MV-4-11 (cell line): ENCODE data around the gene SAXO2.
"Not testable (repeated sequence)": the region's sequence is repeated elsewhere in the genome, so short reads cannot be mapped to it uniquely, and the experiment has no call there.

Experiments used
- DNase-seq: peaks from one replicate; lab custom pipeline; 2025; lab: John Stamatoyannopoulos, UW

The SAXO2 gene, protein sequence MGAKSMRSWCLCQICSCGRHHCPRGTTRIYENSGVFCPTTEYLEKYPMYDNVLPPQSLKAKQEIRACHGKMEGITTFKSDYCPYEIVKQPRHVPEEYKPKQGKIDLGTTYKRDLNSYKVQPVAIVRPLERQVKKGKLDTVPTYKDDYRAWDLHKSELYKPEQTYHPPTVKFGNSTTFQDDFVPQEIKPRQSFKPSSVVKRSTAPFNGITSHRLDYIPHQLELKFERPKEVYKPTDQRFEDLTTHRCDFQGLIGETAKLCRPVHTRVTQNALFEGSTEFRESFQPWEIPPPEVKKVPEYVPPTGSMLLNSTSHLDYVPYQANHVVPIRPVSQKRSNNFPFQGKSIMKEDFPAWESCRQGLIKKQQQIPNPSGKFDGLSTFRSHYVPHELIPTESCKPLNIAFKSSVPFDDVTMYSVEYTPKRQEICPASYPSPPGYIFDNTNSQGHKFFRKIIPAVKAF

DNA sequence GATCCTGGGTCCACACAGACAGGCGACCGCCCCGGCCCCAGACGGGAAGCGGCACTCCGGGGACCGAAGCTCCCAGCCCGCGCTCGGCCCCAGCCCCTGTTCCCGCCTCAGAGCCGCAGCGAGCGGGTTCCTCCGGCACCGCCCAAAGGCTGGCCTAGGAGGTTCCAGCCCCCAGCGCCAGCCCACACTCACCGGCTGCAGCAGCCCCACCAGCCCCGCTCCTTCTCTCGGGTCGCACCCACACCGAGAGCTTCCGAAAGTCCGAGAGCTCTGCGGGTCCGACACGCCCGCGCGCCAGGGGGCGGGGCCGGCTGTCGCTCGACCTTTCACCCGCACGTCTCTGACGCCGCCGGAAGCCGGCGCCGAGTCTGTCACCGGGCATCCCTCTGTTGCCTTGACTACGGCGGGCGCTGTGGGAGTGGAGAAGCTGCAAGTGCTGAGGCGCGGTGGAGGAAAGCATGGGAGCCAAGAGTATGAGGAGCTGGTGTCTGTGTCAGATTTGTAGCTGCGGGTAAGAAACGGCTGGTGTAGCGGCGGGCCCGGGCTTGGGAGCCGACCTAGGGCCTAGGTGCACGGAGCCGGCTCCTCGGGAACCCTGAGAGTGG lies at the start of gene SAXO2, which contains the start of gene EFL1:
Gene SAXO2, plus strand, starts transcription at position 397 of the 605 bp plus-strand sequence. Its CDS starts 62 bp downstream, at position 459.
Gene EFL1, minus strand, starts transcription at position 313 of the 605 bp plus-strand sequence. CDS start 956 bp downstream, outside the sequence.
- peak; percentile 86 for DNase-seq

DNA sequence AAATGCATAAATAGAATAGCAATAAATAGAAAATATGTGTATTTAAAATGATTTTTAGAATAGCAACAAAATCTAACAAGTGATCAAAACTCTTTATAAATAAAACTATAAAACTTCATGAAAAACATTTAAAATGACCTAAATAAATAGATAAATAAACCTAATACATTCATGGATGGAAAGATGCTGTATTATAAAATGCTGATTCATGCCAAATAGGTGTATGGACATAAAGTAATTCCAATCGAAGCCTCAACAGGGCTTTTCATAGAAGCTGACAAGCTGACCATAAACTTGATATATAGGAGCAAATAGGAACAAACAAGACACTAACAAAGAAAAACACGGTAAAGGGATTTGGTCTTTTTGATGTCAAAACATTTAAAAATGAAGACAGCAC lies 46.5 kb upstream of the SAXO2 start:
- DNase-seq, result not testable (repeated sequence)

DNA sequence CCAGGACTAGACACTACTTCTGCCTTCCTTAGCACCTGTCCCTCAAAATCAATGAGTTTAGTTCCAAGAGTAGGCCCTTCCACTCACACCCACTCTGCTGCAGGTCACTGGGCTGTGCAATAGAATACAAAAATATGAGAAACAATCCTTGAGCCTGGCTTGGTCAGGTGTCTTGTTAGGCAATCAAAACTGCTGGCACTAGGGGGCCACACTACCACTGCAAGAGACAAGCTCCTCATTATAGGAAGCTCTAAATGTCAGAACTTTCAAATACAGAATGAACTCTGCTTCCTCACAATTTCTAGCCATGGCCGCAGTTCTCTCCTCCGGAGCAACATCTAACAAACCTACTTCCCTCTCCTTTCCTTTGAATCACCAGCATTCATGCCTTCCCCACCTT lies 41.1 kb upstream of the SAXO2 start:
- peak; percentile 36 for DNase-seq

DNA sequence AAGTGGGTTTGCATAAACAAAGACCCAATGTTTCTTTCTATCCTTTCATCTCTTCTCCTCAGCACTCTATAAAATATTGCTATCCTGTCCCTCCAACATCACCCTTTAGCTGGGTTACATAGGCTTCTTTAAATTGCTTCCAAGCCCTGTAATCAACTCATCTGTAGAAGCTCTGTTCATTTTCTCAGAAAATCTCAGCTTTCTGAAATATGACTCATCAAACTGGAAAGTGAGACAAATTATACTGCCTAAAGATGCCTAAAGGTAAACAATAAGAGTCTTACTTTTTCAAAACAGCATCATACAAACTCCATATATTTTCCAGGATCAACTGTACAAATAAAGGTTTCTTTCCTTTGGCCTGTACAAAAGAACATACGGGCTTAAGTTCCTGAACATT lies 33.9 kb upstream of the SAXO2 start:
- no peak for DNase-seq

DNA sequence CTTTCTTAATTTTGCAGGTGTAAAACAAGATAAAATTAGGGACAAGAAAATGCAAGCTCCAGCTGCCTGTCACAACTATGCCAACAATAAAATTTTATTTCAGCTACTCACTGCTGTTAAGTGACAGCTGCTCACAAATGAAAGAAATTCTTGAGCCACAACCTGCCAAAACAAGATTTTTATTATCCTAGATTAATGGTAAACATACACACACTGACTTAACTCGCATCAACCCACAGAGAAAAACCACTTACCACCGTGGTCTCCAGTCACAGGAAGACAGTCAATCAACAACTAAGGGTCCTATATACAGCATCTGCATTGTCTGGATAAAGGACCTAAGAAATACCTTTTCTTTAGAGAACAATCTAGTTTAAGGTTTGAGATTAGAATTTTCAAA lies 31.4 kb upstream of the SAXO2 start:
- DNase-seq, result no peak

DNA sequence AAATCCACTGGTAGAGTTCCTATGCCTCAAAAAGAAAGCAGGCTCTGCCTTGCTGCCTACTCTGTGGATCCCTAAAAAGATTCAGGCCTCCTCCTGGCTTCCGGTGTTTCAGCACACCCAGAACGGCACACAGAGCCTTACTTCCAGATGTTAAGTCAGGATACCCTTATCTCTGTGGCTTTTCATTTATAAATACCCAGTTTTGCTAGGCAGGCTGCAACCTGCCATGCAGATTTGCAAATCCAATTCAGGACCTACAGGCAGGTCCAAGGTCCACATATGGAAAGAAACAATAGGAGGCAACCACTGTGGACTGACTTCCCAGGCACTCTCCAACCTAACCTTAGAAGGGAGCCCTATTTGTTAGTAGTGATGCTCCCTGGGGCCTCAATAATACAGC lies 30.8 kb upstream of the SAXO2 start:
- DNase-seq, result no peak

DNA sequence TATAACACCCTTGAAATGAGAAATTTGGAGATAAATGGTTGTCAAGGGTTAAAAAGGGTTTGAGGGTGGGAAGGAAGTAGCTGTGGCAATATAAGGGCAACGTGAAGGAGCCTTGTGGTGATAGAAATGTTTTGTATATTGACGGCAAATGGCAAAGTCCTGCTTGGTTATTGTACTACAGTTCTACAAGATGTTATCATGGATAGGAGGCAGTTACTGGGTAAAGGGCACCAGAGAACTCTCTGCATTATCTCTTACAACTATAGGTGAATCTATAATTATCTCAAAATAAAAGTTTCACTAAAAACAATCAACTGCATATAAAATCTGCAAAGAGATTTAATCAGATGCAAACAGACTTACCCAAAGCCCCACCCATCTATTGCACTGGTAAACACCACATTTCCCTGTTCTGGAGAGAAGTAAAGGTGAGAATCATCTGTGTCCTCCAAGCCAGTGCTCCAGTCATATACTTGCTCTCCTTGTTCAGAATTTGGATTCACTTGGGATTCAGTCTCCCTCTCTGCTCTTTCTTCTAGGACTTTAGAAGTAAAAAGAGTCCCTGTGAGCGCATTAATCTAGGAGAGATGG lies 24.6 kb upstream of the SAXO2 start:
- not testable (repeated sequence) for DNase-seq

DNA sequence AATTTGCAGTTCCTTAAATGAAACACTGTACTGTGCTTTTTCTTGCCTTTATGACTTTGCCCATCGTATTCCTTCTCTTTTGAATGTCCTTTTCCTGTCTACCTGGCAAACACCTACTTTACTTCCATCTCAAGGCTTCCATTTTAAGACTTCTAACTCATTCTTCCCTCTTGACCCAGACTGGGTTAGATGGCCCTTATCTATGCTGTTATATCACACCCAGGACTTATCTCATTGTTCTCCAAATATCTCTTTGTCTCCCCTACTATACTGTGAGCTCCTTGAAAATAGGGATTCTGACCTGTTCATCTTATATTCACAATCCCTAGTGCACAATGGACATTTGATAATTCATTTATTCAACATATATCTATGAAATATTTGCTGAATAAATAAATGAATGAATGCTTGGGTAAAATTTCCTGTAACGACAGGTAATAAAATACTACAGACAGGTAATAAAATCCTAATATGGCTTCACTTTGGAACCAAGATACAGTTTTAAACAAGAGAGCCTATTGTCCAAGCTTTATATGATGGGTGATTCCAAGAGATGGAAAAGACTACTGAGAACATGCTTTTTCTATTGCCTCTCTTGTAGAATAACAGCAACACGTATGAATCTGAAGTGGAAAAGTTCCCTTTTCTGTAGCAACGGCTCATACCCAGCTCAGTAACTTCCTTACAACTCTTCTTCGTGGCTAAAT lies 22.8 kb upstream of the SAXO2 start:
- DNase-seq, result no peak

DNA sequence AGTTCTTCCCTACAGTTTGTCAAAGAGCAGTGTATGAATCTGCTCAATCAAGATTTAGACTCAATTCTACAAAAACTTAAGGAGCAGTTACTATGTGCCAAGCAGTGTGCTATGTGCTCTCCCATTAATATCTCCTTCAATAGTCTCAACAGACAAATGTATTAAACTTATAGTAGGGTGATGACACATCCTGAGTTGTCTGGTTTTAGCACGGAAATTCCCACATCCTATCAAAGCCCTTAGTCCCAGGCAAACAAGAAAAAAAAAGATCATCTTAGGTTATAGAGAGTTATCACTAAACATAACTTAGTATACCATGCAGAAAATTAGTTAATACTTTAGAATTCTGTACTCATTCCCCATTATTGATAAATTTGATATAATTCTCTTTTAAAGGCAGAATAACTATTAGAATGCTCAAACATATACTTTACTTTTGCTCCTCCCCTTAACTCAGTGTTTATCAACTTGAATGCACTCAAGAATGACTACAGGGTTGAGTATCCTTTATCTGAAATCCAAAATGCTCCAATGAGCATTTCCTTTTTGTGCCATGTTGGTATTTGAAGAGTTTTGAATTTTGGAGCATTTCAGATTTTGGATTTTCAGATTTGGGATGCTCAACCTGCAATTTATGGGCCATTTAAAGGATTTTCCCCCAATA lies 20.6 kb upstream of the SAXO2 start:
- DNase-seq, result not testable (repeated sequence)

DNA sequence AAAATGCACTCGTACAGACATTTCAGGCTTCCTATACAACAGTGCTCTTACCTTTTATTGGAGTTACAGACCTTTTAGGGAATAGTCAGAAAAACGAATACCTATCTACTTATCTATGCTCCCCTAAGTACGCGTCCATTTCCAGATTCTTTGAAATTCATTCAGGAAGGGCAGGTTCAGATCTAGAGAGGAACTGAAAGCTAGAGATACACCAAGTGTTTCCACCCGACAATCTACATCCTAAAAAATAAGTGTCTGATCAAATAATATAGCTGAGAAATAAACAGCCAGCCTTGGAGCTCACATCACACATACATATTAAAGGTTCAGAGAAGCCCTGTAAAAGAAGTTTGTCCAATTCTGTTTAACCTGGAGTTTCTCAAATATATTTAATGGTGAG lies 19.0 kb upstream of the SAXO2 start:
- DNase-seq, result peak; percentile 42

DNA sequence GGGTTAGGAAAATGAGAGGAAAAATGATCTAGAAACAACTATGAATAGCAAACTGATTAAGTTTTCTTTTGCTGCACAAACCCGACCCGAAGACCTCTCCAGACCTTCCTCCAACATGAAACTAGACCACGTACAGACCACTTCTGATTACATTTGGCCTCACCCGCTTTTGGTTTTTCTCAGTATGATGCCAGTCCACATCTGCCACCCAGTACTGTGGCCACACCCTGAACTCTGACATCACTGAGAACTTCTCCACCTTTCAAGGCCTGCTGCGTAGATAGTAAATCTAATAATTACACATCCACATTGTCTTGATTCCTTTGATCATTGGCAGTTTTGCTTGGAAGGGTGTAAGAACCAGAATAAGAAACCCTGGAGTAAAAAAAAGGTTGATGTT lies 16.7 kb upstream of the SAXO2 start:
- DNase-seq, result not testable (repeated sequence)

DNA sequence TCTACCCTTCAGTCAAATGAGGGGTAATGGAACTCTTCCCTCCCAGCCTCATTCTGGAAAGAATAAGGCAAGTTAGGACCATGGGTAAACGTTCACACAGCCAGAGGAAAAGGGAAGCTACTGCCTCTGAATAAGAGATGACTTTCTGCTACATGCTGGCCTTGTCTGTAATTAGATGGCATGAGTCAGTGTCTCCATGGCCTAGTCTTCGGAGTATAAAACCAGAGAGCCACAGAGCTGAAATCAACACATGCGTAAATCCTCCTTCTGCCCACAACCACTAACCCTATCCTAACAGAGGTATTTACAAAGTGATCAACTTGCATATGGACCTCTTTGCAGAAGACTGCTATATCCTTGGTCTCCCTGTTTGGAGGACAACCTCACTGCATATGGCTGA lies 14.4 kb upstream of the SAXO2 start:
- peak; percentile 84 for DNase-seq

DNA sequence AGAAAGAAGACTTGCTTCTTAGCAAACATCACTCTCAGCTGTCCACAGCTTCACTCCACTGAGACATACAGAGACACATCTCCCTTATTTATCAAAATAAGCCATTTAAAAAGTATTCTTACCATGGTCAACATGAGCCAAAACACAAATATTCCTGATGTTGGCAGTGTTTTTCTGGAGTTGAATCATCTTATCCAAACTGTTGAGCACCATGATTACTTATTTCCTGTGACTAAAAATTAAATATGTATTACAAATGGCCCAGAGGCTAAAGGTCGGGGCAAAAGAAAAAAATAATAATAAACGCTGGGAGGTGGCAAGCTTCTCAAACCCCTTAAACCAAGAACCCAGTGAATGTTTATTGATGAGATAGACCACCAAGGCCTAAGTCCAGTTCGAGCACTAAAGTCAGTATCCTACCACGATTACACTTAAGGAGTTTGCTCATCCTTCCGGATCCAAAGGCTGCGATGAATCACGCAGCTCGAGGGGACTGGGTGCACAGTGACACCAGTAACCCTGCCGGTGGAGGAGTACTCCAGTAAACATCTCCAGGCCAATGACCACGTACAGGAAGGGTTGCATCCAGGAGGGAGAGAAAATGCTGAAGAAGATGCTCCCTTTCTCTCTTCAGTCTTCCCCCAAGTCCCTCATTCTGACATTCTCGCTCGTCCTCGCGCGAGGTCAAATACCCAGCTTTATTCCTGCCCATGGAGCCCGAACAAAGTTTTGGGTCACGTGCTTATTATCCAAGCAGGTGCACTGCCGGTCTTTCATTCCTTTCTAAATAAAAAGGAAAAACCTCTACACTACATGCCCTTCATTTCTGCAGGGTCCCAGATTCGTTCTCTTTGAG lies 824 bp upstream of the SAXO2 start:
- DNase-seq, result peak; percentile 42

DNA sequence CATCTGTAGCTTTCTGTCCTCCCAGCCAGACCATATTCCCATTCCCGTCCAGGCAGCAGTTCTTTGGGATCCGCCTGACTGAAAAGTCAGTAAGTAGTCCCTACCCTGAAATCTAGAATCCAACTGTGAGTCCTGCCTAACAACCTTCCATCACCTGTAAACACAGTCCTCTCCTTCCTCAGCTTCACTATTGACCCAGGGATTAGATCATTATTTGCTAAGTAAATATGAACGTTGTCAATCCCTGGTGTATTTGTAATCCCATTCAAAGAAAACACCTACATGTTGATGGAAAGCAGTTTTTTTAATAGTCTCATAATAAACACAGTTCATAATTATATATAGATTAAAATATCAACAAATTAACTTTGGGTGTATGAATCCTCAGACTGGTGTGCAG lies 732 bp downstream of the SAXO2 start:
- no peak for DNase-seq

DNA sequence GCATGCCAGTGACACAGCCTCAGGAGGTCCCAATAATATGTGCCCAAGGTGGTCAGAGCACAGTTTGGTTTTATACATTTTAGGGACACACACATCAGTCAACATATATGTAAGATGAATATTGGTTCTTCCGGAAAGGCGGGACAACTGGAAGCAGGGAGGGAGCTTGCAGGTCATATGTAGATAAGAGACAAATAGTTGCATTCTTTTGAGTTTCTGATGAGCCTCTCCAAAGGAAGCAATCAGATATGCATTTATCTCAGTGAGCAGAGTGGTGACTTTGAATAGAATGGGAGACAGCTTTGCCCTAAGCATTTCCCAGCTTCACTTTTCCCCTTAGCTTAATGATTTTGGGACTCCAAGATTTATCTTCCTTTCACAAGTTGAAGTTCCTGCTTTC lies 4.5 kb downstream of the SAXO2 start:
- not testable (repeated sequence) for DNase-seq

DNA sequence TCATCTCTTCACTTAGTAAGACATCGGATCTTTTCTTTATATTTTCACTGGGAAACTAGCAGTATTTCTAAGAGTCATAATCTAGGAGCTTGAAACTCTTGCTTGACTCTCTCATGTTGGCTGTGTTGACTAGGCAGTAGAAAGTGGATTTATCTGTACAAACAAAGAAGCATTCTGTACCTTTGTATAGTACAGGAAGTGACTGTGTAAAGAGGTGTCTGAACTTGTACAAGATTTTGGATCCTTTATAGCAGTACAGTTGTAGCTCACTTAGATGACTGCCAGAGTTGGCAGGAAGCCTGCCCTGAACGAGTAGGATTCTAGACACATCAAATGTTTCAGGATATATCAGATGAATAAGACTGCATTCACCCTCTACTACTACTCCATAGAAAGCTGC lies 5.8 kb downstream of the SAXO2 start:
- not testable (repeated sequence) for DNase-seq

DNA sequence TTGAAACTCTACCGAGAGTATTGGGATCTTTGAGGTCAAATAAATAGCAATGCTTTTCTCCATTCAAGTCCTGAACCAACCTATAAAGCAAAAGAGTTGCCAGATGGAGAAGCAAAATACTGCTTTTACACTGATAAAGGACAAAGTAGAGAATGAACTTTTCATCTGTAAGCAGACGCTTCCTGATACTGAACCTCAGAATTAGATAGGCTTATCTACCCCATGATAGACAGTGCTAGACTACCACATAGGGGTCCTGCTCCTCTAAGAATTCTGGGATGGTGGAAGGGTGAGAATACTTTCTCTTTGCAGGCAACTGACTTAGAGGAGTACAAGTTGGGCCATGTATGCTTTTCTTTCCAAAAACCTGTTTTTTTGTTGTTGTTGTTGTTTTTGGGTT lies 9.5 kb downstream of the SAXO2 start:
- DNase-seq, result no peak

DNA sequence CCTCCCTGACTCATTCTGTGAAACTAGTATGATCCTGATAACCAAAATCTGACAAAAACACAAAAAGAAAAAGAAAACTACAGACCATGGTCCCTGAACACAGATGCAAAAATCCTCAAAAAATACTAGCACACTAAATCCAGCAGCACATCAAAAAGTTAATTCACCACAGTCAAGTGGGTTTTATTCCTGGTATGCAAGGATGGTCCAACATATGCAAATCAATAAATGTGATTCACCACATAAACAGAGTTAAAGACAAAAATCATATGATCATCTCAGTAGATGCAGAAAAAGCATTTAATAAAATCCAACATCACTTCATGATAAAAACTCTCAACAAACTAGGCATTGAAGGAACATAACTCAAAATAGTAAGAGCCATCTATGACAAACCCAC lies 12.8 kb downstream of the SAXO2 start:
- no peak for DNase-seq

DNA sequence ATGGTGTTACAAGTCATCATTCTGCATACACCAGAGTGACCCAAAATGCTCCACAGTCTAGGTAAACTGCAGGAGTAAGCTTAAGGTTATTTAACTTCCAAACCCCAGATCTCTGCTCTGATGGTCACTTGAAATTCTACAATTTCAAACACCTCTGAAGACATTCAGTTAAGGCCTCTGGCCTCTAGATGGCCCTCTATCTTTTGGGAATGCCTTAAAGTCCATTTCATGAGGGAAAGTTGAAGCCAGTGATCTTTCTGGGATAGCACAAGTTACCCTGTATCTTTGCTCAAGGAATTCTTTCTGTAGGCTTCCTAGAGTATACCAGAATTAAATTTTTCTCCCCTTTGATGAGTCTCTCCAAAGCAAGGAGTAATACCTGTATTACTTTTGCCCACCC lies 18.7 kb downstream of the SAXO2 start:
- DNase-seq, result not testable (repeated sequence)

DNA sequence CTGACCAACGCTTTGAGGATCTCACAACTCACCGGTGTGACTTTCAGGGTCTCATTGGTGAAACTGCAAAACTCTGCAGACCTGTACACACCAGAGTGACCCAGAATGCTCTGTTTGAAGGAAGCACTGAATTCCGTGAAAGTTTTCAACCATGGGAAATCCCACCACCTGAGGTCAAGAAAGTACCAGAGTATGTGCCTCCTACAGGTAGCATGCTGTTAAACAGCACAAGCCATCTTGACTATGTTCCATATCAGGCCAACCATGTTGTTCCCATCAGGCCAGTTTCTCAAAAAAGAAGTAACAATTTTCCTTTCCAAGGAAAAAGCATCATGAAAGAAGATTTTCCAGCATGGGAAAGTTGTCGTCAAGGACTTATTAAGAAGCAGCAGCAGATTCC lies 19.8 kb downstream of the SAXO2 start:
- DNase-seq, result not testable (repeated sequence)

DNA sequence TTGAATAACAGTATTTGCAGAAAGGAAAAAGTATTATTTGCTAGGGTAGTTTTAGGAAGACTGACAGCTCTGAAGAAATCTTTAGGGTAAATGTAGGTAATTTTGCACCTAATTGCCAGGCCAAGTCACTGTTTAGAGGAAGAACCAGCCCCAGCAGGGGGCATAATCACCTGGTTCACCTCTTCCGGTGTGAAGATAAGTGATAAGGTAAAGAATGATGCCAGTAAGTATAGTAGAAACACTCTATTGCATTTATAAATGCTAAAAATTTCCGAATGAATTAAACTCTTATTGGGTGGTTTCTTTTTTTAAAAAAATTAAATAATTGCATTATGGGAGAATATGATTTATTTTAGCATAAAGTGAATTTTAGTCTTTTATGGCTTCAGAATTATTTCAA lies 21.8 kb downstream of the SAXO2 start:
- not testable (repeated sequence) for DNase-seq
